Endodermal cell (in vitro differentiated cells): Measurements from ENCODE around the gene AGRN. TPM values are rescaled to one million over a fixed set of nuclear protein-coding genes. Genes with fewer than 3 reads are reported as not detected.
A peak's percentile ranks its signal among the peaks of the same experiment; 100 is the strongest.

ENCODE experiments used
- DNase-seq: peaks from one replicate; pipeline ENCODE4 v3.0.0-alpha.2; 2017
- H3K27ac ChIP-seq: 2 replicates; pipeline ENCODE4 v1.5.1; 2013; ENCODE audit warnings: mild to moderate bottlenecking, low read depth, low read length, moderate library complexity
- H3K27me3 ChIP-seq: 2 replicates; pipeline ENCODE4 v1.6.1; 2013; ENCODE audit warnings: mild to moderate bottlenecking, low read length, moderate library complexity; ENCODE audit not compliant: insufficient read depth, control insufficient read depth, poor library complexity, severe bottlenecking
- H3K36me3 ChIP-seq: 2 replicates; pipeline ENCODE4 v1.7.0; 2013; ENCODE audit warnings: mild to moderate bottlenecking, low read length, moderate library complexity; ENCODE audit not compliant: control insufficient read depth, insufficient read depth
- H3K4me1 ChIP-seq: one replicate; pipeline ENCODE4 v1.7.0; 2013; ENCODE audit warnings: low read length; ENCODE audit not compliant: control insufficient read depth, insufficient read depth
- H3K4me3 ChIP-seq: 2 replicates; pipeline ENCODE4 v1.5.1; 2013; ENCODE audit warnings: mild to moderate bottlenecking, low read length, moderate library complexity
- H3K9ac ChIP-seq: 2 replicates; pipeline ENCODE4 v1.6.1; 2013; ENCODE audit warnings: mild to moderate bottlenecking, low read length, moderate library complexity; ENCODE audit not compliant: poor library complexity, severe bottlenecking; ENCODE audit errors: extremely low read depth
- H3K9me3 ChIP-seq: 2 replicates; pipeline ENCODE4 v1.6.1; 2013; ENCODE audit warnings: mild to moderate bottlenecking, low read length, moderate library complexity; ENCODE audit not compliant: control insufficient read depth
- H3K27ac Mint-ChIP-seq: 2 replicates; pipeline ENCODE4 v1.8.0; 2020; ENCODE audit warnings: mixed read lengths
- H3K27me3 Mint-ChIP-seq: 2 replicates; pipeline ENCODE4 v1.8.0; 2021; ENCODE audit warnings: mild to moderate bottlenecking, mixed read lengths; ENCODE audit not compliant: insufficient read depth
- H3K36me3 Mint-ChIP-seq: 2 replicates; pipeline ENCODE4 v1.8.0; 2020; ENCODE audit warnings: low read depth, mixed read lengths
- H3K4me1 Mint-ChIP-seq: 2 replicates; pipeline ENCODE4 v1.8.0; 2020; ENCODE audit warnings: mixed read lengths
- H3K4me3 Mint-ChIP-seq: 2 replicates; pipeline ENCODE4 v1.8.0; 2020; ENCODE audit warnings: mild to moderate bottlenecking, moderate library complexity, mixed read lengths
- H3K9me3 Mint-ChIP-seq: 2 replicates; pipeline ENCODE4 v1.8.0; 2020; ENCODE audit warnings: mild to moderate bottlenecking, mixed read lengths
- CTCF ChIP-seq: fragments of 200-600 bp; sonication (generic); conservative IDR thresholded peaks from 2 replicates; pipeline ENCODE4 v1.5.0; 2021; ENCODE audit warnings: antibody characterized with exemption, mild to moderate bottlenecking
- WGBS, 2 experiments: methylation state at CpG; one replicate each; pipeline versions ENCODE4 v1.1.5 to v1.1.7; 2013; ENCODE audit warnings: missing lambda C conversion rate in 2 of 2, mixed read lengths in 1 of 2; ENCODE audit not compliant: insufficient coverage in 1 of 2, insufficient read length in 1 of 2; 5-methylcytosine and 5-hydroxymethylcytosine counted together
- total RNA-seq, 2 donors: library from RNA; stranded (reverse); fragmentation: NEBNext Ultra II Directional in 1 of 2; extraction: Animal tissue kit (Norgen Biotek cat#: 25700) in 1 of 2; gene quantifications; 2 replicates in 1 of 2; 3 replicates in 1 of 2; pipeline ENCODE4 v1.2.1, GENCODE V29; 2021

Gene AGRN
- total RNA-seq, 2 donors from 2014 or later, result 269 to 288 TPM

- Histone ChIP-seq H3K4me3 (no peak overlapping the region), H3K9me3 (no peaks in the 10 kb centered on the region), H3K27ac (no peak overlapping the region), H3K27me3 (peaks cover 62% of the 10 kb centered on the region), H3K9ac (no peak overlapping the region), H3K36me3 (no peaks in the 10 kb centered on the region), H3K4me1 (no peaks in the 10 kb centered on the region)
- Mint-ChIP-seq H3K4me3 (no peak overlapping the region), H3K27me3 (peaks cover 59% of the 10 kb centered on the region), H3K27ac (no peak overlapping the region), H3K36me3 (no peaks in the 10 kb centered on the region), H3K4me1 (no peaks in the 10 kb centered on the region), H3K9me3 (no peaks in the 10 kb centered on the region)
- no peak for DNase-seq
- 80 to 86% methylated on average over 19 to 27 of the region's 27 CpGs for WGBS, 2 experiments
- no peak for TF ChIP-seq CTCF
Measured at GRCh38 chr1:1066403-1067283, 46.7 kb downstream of the AGRN start.

- no peak overlapping the region for H3K4me3 Mint-ChIP-seq
- Histone ChIP-seq H3K36me3 (no peaks in the 10 kb centered on the region), H3K9me3 (no peaks in the 10 kb centered on the region), H3K4me3 (no peak overlapping the region), H3K27ac (no peak overlapping the region), H3K4me1 (no peaks in the 10 kb centered on the region), H3K9ac (no peak overlapping the region), H3K27me3 (peaks cover 57% of the 10 kb centered on the region)
- TF ChIP-seq CTCF, result no peak
- no peaks in the 10 kb centered on the region for H3K36me3 Mint-ChIP-seq
- H3K9me3 Mint-ChIP-seq, result no peaks in the 10 kb centered on the region
- H3K4me1 Mint-ChIP-seq, result no peaks in the 10 kb centered on the region
- no peak overlapping the region for H3K27ac Mint-ChIP-seq
- DNase-seq, result no peak
- peaks cover 55% of the 10 kb centered on the region for H3K27me3 Mint-ChIP-seq
- 94 to 95% methylated on average over 43 to 54 of the region's 54 CpGs for WGBS, 2 experiments
Measured at GRCh38 chr1:1067284-1067859, 47.5 kb downstream of the AGRN start.

- Histone ChIP-seq H3K27ac (no peak overlapping the region), H3K9ac (no peak overlapping the region), H3K9me3 (no peaks in the 10 kb centered on the region), H3K36me3 (no peaks in the 10 kb centered on the region), H3K27me3 (peaks cover 50% of the 10 kb centered on the region), H3K4me3 (no peak overlapping the region), H3K4me1 (no peaks in the 10 kb centered on the region)
- H3K4me3 Mint-ChIP-seq, result peak overlapping the region; percentile 52
- peaks cover 54% of the 10 kb centered on the region for H3K27me3 Mint-ChIP-seq
- H3K36me3 Mint-ChIP-seq, result no peaks in the 10 kb centered on the region
- no peaks in the 10 kb centered on the region for H3K4me1 Mint-ChIP-seq
- no peak for TF ChIP-seq CTCF
- DNase-seq, result no peak
- 71 to 85% methylated on average over 21 to 32 of the region's 32 CpGs for WGBS, 2 experiments
- no peaks in the 10 kb centered on the region for H3K9me3 Mint-ChIP-seq
- no peak overlapping the region for H3K27ac Mint-ChIP-seq
Measured at GRCh38 chr1:1067860-1068516, 48.1 kb downstream of the AGRN start.
